DMS53 (cell line): ENCODE measurements around the gene DNAJC11.

Experiments used
- DNase-seq: peaks from one replicate; lab custom pipeline; 2025; lab: John Stamatoyannopoulos, UW

The DNAJC11 gene, protein sequence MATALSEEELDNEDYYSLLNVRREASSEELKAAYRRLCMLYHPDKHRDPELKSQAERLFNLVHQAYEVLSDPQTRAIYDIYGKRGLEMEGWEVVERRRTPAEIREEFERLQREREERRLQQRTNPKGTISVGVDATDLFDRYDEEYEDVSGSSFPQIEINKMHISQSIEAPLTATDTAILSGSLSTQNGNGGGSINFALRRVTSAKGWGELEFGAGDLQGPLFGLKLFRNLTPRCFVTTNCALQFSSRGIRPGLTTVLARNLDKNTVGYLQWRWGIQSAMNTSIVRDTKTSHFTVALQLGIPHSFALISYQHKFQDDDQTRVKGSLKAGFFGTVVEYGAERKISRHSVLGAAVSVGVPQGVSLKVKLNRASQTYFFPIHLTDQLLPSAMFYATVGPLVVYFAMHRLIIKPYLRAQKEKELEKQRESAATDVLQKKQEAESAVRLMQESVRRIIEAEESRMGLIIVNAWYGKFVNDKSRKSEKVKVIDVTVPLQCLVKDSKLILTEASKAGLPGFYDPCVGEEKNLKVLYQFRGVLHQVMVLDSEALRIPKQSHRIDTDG

DNA sequence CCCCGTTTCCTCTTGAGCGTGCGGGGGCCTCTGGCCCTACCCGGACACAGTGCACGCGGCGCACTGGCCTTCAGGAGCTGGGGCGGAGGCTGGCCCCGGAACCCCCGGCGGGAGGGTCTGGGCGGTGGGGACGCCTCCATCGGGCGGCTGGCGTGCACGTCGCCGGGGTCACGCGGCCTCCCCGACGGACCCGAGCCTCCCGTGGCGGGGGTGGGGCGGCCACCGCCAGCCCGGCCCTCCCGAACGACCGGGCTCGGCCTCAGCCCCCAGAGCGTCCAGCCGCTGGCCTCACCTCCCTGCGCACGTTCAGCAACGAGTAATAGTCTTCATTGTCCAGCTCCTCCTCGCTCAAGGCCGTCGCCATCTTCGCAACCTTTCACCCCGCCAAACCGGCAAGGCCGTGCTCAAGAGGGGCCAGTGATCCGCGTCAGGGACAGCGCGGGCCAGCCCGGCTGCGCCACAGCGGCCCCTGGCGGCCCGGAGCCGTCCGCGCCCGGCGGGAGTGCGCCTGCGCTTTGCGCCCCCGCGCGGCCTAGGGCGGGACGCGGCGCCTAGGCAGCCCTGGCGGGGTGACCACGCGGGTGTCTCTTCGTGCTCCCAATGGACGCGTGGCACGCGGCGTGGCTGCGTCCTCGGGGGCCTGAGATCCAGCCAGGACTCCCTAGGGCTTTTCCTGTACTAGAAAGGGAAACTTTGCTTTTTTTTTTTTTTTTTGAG is at the start of gene DNAJC11:
DNAJC11 (minus strand) TSS at position 380 of the 717 bp plus-strand sequence; CDS start at position 364, 16 bp downstream.
- DNase-seq: peak; percentile 96

DNA sequence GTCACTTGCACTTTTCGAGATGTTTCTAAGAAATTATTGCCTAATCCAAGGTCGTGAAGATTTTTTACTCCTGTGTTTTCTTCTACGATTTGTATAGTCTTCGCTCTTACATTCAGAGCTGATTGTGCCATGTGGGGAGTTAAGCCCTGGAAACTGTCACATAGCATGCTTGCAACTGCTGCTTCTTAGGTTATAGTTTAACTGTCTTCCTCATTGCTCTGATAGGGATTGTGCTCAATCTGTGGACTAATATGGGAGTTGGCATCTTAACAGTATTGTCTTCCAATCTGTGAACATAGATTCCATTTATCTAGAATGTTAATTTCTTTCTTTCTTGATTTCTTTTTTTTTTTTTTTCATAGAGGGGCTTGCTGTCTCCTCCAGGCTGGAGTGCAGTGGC is 48.9 kb upstream of the DNAJC11 start:
- DNase-seq: no peak

DNA sequence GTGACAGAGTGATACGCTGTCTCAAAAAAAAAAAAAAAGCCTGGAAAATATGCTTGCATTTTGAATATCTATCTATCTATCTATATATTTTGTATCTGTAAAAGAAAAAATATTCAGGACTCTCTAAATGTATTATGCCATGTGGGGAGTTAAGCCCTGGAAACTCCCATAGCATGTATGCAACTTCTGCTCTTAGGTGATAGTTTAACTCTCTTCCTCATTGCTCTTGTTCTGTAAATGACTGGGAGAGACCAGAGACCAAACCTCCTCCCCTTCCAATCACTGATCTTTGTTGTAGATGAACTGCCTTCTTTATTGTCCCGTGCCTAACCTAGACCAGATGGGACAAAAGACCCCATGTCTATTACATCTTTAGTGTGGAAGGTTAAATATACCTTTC is 46.1 kb upstream of the DNAJC11 start:
- no peak for DNase-seq

- no peak for DNase-seq
These were observed 43.5 kb upstream of the DNAJC11 start for GRCh38 chr1:6745073-6745472.

DNA sequence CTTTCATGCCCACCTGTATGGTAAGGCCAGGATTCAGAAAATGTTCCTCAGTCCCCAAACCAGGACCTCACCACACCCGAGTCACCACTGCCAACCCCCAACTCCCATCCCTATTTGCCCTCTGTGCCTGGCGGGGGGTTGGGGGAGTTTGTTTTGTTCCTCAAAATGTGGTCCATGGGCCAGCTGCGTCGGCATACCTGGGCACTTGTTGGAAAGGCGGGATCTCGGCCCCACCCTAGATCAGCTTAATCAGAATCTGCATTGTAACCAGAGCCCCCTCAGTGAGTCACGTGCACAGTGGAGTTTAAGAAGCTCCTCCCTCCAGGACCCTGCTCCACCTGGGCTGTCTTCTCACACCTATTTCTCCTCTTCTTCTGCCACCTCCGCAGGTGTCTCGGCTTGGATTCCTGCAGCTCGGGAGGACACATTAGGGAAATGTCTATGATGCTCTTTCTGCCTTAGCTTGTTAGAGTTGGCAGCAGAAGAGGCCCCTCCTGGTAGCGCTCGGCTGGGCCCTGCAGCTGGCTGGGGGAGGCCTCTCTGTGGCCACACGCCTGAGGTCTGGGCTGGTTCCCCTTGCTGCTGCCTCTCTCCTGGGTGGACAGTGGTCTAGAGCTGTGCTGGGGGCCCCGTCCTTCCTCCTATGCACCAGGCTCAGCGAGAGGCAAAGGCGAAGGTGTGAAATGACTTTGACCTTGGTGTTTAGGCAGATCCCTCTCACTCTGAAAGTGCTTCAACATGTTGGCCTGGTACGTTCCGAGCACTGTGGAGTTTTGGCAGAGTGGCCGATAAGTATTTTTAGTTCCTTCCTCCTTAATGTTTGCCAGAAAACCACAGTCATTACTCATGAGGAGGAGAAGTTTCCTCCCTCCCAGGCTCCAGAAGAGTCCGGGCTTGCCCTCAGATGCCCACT is 41.8 kb upstream of the DNAJC11 start:
- DNase-seq: no peak

DNA sequence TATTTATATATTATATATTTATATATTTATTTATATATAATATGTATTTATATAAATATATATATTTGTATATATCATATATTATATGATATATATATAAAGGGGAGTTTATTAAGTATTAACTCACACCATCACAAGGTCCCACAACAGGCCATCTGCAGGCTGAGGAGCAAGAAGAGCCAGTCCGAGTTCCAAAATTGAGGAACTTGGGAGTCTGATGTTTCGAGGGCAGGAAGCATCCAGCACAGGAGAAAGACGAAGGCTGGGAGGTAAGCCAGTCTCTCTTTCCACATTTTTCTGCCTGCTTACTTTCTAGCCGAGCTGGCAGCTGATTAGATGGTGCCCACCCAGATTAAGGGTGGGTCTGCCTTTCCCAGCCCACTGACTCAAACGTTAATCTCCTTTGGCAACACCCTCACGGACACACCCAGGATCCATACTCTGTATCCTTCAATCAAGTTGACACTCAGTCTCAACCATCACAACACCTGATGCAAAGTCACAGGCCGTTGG is 41.1 kb upstream of the DNAJC11 start:
- peak; percentile 31 for DNase-seq

DNA sequence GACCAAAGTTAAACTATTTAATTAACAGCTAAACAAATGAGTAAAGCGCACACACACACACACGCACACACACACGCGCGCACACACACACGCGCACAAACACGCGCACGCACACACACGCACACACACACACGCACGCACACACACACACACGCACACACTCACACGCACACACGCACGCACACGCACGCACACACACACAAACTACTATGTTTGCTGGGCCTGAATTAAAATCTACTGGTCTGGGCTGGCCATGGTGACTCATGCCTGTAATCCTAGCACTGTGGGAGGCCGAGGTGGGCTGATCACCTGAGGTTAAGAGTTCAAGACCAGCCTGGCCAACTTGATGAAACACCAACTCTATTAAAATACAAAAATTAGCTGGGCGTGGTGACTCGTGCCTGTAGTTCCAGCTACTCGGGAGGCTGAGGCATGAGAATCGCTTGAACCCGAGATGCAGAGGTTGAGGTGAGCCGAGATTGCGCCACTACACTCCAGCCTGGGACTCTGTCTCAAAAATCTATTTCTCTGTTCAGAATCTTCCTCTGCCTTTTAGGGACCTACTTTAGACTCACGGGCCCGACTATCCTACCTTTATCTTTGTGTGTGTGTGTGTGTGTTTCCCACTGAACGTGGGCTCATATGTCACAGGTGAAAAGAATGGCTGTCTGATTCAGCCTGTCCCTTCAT is 37.5 kb upstream of the DNAJC11 start:
- DNase-seq: no peak

- no peak for DNase-seq
These were observed 31.3 kb upstream of the DNAJC11 start for GRCh38 chr1:6732942-6733341.

GRCh38 chr1:6731905-6732304 is 30.3 kb upstream of the DNAJC11 start:
- no peak for DNase-seq

DNA sequence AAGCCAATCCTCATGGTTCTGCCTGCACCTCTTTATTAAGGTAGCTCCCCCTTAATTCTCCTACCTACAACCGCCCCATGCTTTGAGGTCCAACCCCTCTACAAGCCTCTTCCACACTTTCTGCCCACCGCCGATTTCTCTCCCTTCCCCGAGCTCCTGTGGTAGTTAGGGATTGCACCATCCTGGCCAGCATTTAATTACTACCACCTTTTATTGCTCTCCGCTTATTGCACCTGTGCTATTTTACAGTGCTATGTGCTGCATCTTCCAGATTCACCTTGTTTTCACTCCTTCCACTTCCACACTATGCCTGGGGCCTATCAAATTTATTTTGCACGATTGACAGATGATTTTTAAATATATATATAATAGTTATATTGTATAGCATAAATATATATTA is 29.3 kb upstream of the DNAJC11 start:
- DNase-seq: no peak

DNA sequence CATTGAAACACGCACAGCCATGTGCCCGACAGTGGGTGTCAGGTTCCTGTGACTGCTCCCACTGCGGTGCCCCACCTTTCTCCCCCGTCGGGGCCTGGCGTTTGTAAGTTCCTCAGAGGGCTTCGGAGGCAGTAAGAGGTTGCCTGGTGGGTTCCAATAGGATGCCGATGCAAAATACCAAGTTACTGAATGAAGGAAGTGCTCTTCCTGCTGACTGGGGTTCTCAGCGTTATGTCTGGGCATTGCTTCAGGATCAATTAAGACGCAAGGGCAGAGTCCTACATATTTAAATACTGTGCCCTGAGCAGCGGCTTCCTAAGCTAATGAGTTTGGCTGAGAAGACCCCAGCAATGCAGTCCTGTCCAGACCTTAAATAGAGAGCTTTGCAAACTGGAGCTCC is 28.9 kb upstream of the DNAJC11 start:
- no peak for DNase-seq

- DNase-seq: peak; percentile 85
These were observed 25.9 kb upstream of the DNAJC11 start for GRCh38 chr1:6727535-6727934.

GRCh38 chr1:6726253-6726652 is 24.6 kb upstream of the DNAJC11 start:
- no peak for DNase-seq

- DNase-seq: no peak
These were observed 23.0 kb upstream of the DNAJC11 start for GRCh38 chr1:6724517-6725141.

- no peak for DNase-seq
These were observed 22.2 kb upstream of the DNAJC11 start for GRCh38 chr1:6723621-6724428.

GRCh38 chr1:6711174-6711573 is 9.6 kb upstream of the DNAJC11 start:
- no peak for DNase-seq

DNA sequence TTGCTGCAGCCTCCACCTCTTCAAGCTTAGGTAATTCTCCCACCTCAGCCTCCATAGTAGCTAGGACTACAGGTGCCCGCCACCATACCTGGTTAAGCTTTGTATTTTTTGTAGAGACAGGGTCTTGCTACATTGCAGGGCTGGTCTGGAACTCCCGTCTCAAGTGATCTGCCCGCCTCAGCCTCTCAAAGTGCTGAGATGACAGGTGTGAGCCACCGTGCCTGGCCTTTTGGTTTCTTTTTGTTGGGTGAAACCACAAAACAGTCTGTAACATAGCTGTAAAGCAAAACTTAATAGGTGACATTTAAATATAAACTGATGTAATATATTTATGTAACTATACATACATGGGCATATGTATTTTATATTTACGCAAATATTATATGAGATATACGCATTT is 3.1 kb upstream of the DNAJC11 start:
- DNase-seq: no peak

GRCh38 chr1:6703016-6703415 is 1.4 kb upstream of the DNAJC11 start:
- no peak for DNase-seq

DNA sequence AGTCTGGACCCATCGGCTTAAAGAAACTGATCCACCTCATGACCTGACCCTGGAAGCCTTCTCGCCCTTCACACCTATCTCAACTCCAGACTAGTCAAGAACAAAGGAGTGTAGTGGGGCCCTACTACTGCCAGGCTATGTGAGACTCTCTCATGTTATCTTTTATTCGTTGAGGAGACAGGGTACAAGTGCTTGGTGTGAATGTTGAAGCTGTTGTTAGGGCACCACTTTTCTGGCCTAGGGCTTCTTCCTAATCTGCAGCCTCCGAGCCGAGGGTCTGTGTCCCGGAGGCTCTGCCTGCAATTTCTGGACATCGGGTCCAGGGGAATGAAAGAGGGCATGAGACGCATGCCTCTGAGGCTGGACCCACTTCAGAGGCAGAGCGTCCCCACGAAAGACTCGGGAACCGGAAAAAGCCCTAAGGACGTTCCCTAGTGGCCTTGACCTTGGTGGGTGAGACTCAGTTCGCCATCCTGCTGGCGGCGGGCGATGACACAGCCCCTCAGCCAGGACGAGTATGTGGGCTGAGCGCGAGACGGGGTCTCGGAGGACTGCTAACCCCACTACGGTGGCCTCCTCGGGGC is 671 bp downstream of the DNAJC11 start:
- peak; percentile 51 for DNase-seq
